ENCODE results near the gene CAB39L. TPM values are rescaled to one million over a fixed set of nuclear protein-coding genes. Genes with fewer than 3 reads are reported as not detected.

Gene CAB39L
- total RNA-seq, 1 experiment from 2014 or later = 3.6 TPM

DNA sequence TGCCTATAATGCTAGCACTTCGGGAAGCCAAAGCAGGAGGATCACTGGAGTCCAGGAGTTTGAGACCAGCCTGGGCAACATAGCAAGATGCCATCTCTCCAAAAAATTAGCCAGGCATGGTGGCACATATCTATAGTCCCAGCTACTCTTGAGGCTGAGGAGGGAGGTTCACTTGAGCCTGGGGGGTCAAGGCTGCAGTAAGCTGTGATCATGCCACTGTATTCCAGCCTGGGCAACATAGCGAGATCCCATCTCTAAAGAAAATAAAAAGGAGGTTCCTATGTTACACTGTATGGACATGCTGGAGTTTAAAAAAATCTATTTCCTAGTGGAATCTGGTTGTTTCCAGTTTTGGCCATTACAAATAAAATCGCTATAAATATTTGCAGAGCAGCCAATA, 2.6 kb downstream of the CAB39L start:
- no peak overlapping the region for H3K27ac ChIP-seq (ENCODE audit: low read depth, low read length, poor library complexity, severe bottlenecking)
- H3K9me3 ChIP-seq (ENCODE audit: low read depth, low read length, poor library complexity, severe bottlenecking) = no peaks in the 10 kb centered on the region
- intact Hi-C loops (cut with micrococcal nuclease; ENCODE audit: unreplicated experiment) = loop anchor here (10.0 kb wide), 1 partner anchor 163 kb away; no protein-coding TSS in a partner anchor
- ChIA-PET POLR2A (ENCODE audit: low non-redundant PET) (no interaction called here), CTCF (no interaction called here)
- H3K4me1 ChIP-seq (ENCODE audit: insufficient read depth, low read length, poor library complexity, severe bottlenecking) = peaks cover 5% of the 10 kb centered on the region
- TF ChIP-seq, protein P1, sequence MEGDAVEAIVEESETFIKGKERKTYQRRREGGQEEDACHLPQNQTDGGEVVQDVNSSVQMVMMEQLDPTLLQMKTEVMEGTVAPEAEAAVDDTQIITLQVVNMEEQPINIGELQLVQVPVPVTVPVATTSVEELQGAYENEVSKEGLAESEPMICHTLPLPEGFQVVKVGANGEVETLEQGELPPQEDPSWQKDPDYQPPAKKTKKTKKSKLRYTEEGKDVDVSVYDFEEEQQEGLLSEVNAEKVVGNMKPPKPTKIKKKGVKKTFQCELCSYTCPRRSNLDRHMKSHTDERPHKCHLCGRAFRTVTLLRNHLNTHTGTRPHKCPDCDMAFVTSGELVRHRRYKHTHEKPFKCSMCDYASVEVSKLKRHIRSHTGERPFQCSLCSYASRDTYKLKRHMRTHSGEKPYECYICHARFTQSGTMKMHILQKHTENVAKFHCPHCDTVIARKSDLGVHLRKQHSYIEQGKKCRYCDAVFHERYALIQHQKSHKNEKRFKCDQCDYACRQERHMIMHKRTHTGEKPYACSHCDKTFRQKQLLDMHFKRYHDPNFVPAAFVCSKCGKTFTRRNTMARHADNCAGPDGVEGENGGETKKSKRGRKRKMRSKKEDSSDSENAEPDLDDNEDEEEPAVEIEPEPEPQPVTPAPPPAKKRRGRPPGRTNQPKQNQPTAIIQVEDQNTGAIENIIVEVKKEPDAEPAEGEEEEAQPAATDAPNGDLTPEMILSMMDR (conservative IDR thresholded peaks at IDR 0.05; ENCODE audit: low read depth, low read length) = no peak
- TF ChIP-seq EZH2 (IDR thresholded peaks at IDR 0.05; ENCODE audit: borderline replicate concordance, low read depth, low read length, poor library complexity, severe bottlenecking) = no peak
- no peak for DNase-seq (ENCODE audit: low spot score)
- no TSS peak for BruUV-seq (replicated peaks)
- H3K27me3 ChIP-seq (replicated peaks; ENCODE audit: insufficient read depth, low read depth, low read length, poor library complexity) = no peaks in the 10 kb centered on the region
- no peak overlapping the region for H3K4me3 ChIP-seq (ENCODE audit: low read depth, low read length, poor library complexity, severe bottlenecking)
- no peaks in the 10 kb centered on the region for H3K36me3 ChIP-seq (ENCODE audit: insufficient read depth, low read length, poor library complexity, severe bottlenecking)

DNA sequence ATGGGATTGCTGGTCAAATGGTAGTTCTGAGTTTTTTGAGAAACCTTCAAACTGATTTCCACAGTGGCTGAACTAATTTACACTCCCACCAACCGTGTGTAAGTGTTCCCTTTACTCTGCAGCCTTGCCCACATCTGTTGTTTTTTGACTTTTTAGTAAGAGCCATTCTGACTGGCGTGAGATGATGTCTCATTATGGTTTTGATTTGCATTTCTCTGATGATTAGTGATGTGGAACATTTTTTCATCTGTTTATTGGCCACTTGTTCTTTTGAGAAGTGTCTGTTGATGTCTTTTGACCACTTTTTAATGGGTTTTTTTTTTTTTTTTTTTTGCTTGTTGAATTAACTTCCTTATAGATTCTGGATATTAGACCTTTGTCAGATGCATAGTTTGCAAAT, 4.3 kb downstream of the CAB39L start:
- intact Hi-C loops (cut with micrococcal nuclease; ENCODE audit: unreplicated experiment) = loop anchor here (10.0 kb wide), 1 partner anchor 165 kb away; no protein-coding TSS in a partner anchor
- DNase-seq (ENCODE audit: low spot score) = no peak
- H3K9me3 ChIP-seq (ENCODE audit: low read depth, low read length, poor library complexity, severe bottlenecking) = no peaks in the 10 kb centered on the region
- POLR2A ChIA-PET (ENCODE audit: low non-redundant PET) = no interaction called here
- H3K4me3 ChIP-seq (ENCODE audit: low read depth, low read length, poor library complexity, severe bottlenecking) = no peak overlapping the region
- H3K36me3 ChIP-seq (ENCODE audit: insufficient read depth, low read length, poor library complexity, severe bottlenecking) = no peaks in the 10 kb centered on the region
- H3K4me1 ChIP-seq (ENCODE audit: insufficient read depth, low read length, poor library complexity, severe bottlenecking) = peaks cover 5% of the 10 kb centered on the region
- CTCF ChIA-PET = no interaction called here
- no peak overlapping the region for H3K27ac ChIP-seq (ENCODE audit: low read depth, low read length, poor library complexity, severe bottlenecking)
- no TSS peak for BruUV-seq (replicated peaks)
- TF ChIP-seq, protein P1 (conservative IDR thresholded peaks at IDR 0.05; ENCODE audit: low read depth, low read length) = no peak
- TF ChIP-seq EZH2 (IDR thresholded peaks at IDR 0.05; ENCODE audit: borderline replicate concordance, low read depth, low read length, poor library complexity, severe bottlenecking) = no peak
- no peaks in the 10 kb centered on the region for H3K27me3 ChIP-seq (replicated peaks; ENCODE audit: insufficient read depth, low read depth, low read length, poor library complexity)

DNA sequence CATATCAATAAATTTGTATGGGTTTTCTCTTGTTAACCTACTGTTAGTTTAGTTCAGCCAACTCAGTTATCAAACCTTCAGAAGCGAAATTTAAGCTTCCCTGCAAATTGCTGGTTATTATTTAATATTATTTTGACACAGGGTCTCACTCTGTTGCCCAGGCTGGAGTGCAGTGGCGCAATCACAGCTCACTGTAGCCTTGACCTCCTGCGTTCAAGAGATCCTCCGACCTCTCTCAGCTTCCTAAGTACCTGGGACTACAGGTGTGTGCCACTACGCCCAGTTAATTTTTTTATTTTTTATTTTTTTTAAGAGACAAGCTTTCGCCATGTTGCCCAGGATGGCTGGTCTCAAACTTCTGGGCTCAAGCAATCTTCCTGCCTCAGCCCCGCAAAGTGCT, 6.2 kb downstream of the CAB39L start:
- H3K36me3 ChIP-seq (ENCODE audit: insufficient read depth, low read length, poor library complexity, severe bottlenecking) = no peaks in the 10 kb centered on the region
- ChIA-PET CTCF (no interaction called here), POLR2A (ENCODE audit: low non-redundant PET) (no interaction called here)
- no peaks in the 10 kb centered on the region for H3K9me3 ChIP-seq (ENCODE audit: low read depth, low read length, poor library complexity, severe bottlenecking)
- no peaks in the 10 kb centered on the region for H3K27me3 ChIP-seq (replicated peaks; ENCODE audit: insufficient read depth, low read depth, low read length, poor library complexity)
- no peak overlapping the region for H3K27ac ChIP-seq (ENCODE audit: low read depth, low read length, poor library complexity, severe bottlenecking)
- intact Hi-C loops (cut with micrococcal nuclease; ENCODE audit: unreplicated experiment) = no loop called here
- H3K4me1 ChIP-seq (ENCODE audit: insufficient read depth, low read length, poor library complexity, severe bottlenecking) = peaks cover 2% of the 10 kb centered on the region
- TF ChIP-seq, protein P1 (conservative IDR thresholded peaks at IDR 0.05; ENCODE audit: low read depth, low read length) = no peak
- no peak for TF ChIP-seq EZH2 (IDR thresholded peaks at IDR 0.05; ENCODE audit: borderline replicate concordance, low read depth, low read length, poor library complexity, severe bottlenecking)
- DNase-seq (ENCODE audit: low spot score) = no peak
- BruUV-seq (replicated peaks) = no TSS peak
- H3K4me3 ChIP-seq (ENCODE audit: low read depth, low read length, poor library complexity, severe bottlenecking) = no peak overlapping the region
